ENCODE data around the gene STRBP. TPM values are rescaled to one million over a fixed set of nuclear protein-coding genes. Genes with fewer than 3 reads are reported as not detected.

The STRBP gene
- total RNA-seq, 1 experiment from 2014 or later = 96.3 TPM

DNA sequence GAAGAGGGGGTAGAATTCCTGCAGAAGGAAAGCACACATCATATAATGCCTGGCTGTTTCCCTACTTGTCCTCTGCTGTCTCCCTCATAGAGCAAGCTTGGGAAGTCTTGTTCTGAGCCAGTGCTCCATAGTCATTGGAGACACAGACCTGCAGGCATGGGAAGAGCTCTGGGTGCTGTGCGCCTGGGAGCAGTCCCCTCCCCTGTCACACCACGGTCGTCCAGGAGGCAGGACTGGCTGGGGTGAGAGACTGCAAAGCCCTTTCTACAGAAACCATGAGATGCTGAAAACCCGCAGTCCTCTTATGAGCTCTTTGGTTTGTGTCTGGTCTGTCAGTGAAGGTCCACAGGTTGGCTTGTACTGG lies 170.3 kb downstream of the STRBP start (continued):
- TF ChIP-seq, protein P1, sequence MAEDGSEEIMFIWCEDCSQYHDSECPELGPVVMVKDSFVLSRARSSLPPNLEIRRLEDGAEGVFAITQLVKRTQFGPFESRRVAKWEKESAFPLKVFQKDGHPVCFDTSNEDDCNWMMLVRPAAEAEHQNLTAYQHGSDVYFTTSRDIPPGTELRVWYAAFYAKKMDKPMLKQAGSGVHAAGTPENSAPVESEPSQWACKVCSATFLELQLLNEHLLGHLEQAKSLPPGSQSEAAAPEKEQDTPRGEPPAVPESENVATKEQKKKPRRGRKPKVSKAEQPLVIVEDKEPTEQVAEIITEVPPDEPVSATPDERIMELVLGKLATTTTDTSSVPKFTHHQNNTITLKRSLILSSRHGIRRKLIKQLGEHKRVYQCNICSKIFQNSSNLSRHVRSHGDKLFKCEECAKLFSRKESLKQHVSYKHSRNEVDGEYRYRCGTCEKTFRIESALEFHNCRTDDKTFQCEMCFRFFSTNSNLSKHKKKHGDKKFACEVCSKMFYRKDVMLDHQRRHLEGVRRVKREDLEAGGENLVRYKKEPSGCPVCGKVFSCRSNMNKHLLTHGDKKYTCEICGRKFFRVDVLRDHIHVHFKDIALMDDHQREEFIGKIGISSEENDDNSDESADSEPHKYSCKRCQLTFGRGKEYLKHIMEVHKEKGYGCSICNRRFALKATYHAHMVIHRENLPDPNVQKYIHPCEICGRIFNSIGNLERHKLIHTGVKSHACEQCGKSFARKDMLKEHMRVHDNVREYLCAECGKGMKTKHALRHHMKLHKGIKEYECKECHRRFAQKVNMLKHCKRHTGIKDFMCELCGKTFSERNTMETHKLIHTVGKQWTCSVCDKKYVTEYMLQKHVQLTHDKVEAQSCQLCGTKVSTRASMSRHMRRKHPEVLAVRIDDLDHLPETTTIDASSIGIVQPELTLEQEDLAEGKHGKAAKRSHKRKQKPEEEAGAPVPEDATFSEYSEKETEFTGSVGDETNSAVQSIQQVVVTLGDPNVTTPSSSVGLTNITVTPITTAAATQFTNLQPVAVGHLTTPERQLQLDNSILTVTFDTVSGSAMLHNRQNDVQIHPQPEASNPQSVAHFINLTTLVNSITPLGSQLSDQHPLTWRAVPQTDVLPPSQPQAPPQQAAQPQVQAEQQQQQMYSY (CRISPR knock-in tag; IDR thresholded peaks at IDR 0.05) = no peak
- TF ChIP-seq ZNF423 (CRISPR knock-in tag; IDR thresholded peaks at IDR 0.05) = no peak
- TF ChIP-seq, protein P2, sequence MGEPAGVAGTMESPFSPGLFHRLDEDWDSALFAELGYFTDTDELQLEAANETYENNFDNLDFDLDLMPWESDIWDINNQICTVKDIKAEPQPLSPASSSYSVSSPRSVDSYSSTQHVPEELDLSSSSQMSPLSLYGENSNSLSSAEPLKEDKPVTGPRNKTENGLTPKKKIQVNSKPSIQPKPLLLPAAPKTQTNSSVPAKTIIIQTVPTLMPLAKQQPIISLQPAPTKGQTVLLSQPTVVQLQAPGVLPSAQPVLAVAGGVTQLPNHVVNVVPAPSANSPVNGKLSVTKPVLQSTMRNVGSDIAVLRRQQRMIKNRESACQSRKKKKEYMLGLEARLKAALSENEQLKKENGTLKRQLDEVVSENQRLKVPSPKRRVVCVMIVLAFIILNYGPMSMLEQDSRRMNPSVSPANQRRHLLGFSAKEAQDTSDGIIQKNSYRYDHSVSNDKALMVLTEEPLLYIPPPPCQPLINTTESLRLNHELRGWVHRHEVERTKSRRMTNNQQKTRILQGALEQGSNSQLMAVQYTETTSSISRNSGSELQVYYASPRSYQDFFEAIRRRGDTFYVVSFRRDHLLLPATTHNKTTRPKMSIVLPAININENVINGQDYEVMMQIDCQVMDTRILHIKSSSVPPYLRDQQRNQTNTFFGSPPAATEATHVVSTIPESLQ (CRISPR knock-in tag; IDR thresholded peaks at IDR 0.05) = no peak

DNA sequence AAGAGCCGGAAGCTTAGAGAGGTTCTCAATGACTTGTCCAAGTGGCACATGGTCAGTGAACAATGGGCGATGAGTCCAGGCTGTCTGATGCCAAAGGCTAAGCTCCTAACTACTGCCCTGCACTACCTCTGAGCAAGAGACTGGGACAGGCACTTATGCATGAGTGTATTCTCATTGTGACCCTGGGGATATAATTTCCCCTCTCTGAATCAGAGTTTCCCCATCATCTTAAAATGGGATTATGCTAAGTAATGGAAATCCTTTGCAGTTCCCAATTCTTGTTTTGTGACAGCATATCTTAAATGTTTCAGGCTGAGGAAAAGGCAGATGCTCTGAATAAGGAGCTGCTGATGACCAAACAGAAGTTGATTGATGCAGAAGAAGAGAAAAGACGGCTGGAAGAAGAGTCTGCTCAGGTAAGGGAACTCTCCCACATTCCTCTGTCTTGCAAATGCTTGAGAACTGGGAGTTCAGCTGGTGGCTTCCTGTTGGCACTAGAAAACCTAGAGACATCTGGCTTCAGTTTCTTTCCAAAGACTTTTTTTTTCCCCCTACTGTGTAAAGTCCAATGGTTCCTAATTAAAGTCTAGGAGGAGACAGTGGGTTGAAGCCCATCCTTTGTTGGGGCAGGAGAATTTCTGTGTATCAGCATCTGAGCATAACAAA lies 170.8 kb downstream of the STRBP start:
- Mint-ChIP-seq H3K4me1 (peaks cover 50% of the 10 kb centered on the region), H3K27ac (peak overlapping the region; percentile 97), H3K4me3 (no peak overlapping the region), H3K27me3 (ENCODE audit: low read depth) (no peaks in the 10 kb centered on the region), H3K9me3 (no peaks in the 10 kb centered on the region), H3K36me3 (peaks cover 51% of the 10 kb centered on the region)
- DNase-seq (ENCODE audit: low spot score) (no peak), ATAC-seq (peak; percentile 68)
- POLR2A ChIA-PET = interaction anchor here (1.0 kb wide), 1 partner anchor 185 kb away, joined by 3 read pairs; the partner anchor contains the start of gene ZBTB6
- CTCF ChIA-PET = interaction anchor here (0.5 to 2.9 kb wide), 7 partner anchors 9 to 256 kb away, joined by 3 to 16 read pairs (median 4); no protein-coding TSS in a partner anchor
- TF ChIP-seq TEAD1 (CRISPR knock-in tag; IDR thresholded peaks at IDR 0.05) (peak; percentile 37; the same call in 1 of the 2 replicates), HMGA2 (CRISPR knock-in tag; IDR thresholded peaks at IDR 0.05) (no peak), ZBTB21 (CRISPR knock-in tag; IDR thresholded peaks at IDR 0.05; ENCODE audit: borderline replicate concordance) (no peak)
- TF ChIP-seq, protein P3, sequence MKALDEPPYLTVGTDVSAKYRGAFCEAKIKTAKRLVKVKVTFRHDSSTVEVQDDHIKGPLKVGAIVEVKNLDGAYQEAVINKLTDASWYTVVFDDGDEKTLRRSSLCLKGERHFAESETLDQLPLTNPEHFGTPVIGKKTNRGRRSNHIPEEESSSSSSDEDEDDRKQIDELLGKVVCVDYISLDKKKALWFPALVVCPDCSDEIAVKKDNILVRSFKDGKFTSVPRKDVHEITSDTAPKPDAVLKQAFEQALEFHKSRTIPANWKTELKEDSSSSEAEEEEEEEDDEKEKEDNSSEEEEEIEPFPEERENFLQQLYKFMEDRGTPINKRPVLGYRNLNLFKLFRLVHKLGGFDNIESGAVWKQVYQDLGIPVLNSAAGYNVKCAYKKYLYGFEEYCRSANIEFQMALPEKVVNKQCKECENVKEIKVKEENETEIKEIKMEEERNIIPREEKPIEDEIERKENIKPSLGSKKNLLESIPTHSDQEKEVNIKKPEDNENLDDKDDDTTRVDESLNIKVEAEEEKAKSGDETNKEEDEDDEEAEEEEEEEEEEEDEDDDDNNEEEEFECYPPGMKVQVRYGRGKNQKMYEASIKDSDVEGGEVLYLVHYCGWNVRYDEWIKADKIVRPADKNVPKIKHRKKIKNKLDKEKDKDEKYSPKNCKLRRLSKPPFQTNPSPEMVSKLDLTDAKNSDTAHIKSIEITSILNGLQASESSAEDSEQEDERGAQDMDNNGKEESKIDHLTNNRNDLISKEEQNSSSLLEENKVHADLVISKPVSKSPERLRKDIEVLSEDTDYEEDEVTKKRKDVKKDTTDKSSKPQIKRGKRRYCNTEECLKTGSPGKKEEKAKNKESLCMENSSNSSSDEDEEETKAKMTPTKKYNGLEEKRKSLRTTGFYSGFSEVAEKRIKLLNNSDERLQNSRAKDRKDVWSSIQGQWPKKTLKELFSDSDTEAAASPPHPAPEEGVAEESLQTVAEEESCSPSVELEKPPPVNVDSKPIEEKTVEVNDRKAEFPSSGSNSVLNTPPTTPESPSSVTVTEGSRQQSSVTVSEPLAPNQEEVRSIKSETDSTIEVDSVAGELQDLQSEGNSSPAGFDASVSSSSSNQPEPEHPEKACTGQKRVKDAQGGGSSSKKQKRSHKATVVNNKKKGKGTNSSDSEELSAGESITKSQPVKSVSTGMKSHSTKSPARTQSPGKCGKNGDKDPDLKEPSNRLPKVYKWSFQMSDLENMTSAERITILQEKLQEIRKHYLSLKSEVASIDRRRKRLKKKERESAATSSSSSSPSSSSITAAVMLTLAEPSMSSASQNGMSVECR (CRISPR knock-in tag; IDR thresholded peaks at IDR 0.05; ENCODE audit: borderline replicate concordance) = no peak

DNA sequence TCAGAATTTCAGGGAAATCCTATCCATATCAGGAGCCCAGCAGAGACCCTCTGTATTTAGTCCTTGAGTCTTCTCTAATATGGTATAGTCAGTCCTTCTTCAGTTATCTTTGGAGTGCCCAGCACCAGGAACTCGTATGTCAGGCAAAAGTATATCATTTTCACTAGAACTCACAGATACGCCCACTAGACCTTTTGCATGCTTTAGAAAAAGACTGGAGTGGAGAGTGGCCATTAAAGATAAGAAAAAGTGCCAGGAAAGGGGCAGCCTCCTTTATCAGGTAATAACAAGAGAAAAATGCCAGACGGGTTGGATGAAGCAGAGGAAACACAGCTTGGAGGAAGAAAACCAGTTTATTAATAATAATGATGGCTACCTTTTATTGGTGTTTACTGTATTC lies 171.4 kb downstream of the STRBP start:
- ATAC-seq (no peak), DNase-seq (ENCODE audit: low spot score) (no peak)
- H3K27ac Mint-ChIP-seq = peak overlapping the region; percentile 97
- H3K9me3 Mint-ChIP-seq = no peaks in the 10 kb centered on the region
- POLR2A ChIA-PET = no interaction called here
- no peak overlapping the region for H3K4me3 Mint-ChIP-seq
- peaks cover 56% of the 10 kb centered on the region for H3K36me3 Mint-ChIP-seq
- TF ChIP-seq TCF7 (CRISPR knock-in tag; IDR thresholded peaks at IDR 0.05; ENCODE audit: low read depth) (no peak), PRRX2 (CRISPR knock-in tag; IDR thresholded peaks at IDR 0.05) (no peak), GABPB1 (CRISPR knock-in tag; IDR thresholded peaks at IDR 0.05) (no peak), ATF1 (CRISPR knock-in tag; IDR thresholded peaks at IDR 0.05) (no peak), NR3C1 (CRISPR knock-in tag; conservative IDR thresholded peaks at IDR 0.05; ENCODE audit: low read depth) (no peak), NR2C2 (CRISPR knock-in tag; IDR thresholded peaks at IDR 0.05) (no peak)
- TF ChIP-seq, protein P4, sequence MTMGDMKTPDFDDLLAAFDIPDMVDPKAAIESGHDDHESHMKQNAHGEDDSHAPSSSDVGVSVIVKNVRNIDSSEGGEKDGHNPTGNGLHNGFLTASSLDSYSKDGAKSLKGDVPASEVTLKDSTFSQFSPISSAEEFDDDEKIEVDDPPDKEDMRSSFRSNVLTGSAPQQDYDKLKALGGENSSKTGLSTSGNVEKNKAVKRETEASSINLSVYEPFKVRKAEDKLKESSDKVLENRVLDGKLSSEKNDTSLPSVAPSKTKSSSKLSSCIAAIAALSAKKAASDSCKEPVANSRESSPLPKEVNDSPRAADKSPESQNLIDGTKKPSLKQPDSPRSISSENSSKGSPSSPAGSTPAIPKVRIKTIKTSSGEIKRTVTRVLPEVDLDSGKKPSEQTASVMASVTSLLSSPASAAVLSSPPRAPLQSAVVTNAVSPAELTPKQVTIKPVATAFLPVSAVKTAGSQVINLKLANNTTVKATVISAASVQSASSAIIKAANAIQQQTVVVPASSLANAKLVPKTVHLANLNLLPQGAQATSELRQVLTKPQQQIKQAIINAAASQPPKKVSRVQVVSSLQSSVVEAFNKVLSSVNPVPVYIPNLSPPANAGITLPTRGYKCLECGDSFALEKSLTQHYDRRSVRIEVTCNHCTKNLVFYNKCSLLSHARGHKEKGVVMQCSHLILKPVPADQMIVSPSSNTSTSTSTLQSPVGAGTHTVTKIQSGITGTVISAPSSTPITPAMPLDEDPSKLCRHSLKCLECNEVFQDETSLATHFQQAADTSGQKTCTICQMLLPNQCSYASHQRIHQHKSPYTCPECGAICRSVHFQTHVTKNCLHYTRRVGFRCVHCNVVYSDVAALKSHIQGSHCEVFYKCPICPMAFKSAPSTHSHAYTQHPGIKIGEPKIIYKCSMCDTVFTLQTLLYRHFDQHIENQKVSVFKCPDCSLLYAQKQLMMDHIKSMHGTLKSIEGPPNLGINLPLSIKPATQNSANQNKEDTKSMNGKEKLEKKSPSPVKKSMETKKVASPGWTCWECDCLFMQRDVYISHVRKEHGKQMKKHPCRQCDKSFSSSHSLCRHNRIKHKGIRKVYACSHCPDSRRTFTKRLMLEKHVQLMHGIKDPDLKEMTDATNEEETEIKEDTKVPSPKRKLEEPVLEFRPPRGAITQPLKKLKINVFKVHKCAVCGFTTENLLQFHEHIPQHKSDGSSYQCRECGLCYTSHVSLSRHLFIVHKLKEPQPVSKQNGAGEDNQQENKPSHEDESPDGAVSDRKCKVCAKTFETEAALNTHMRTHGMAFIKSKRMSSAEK (CRISPR knock-in tag; IDR thresholded peaks at IDR 0.05; ENCODE audit: borderline replicate concordance) = no peak
- CTCF ChIA-PET = interaction anchor here (1.0 to 2.9 kb wide), 2 partner anchors 13 to 253 kb away, joined by 3 to 16 read pairs; no protein-coding TSS in a partner anchor
- H3K4me1 Mint-ChIP-seq = peaks cover 46% of the 10 kb centered on the region
- no peaks in the 10 kb centered on the region for H3K27me3 Mint-ChIP-seq (ENCODE audit: low read depth)
